ENCODE measurements around the gene MORF4L1.

Gene MORF4L1

DNA sequence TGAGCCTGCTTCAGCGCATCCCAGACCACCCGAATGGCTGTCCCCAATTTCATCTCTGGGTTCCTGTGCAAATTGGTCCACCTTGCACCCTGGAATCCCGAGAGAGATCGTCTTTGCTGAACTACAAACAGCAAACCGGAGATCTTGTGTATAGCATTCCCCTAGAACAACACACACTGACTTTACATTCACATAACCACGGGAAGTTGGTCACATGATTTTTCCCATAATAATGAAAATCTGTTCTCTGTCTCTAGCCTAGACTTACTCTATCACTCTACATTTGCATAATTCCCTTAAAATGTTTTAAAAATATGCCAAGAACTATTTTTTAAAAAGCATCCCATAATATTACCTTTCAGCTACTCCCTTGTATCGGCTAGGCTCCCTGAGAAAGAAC, 37.6 kb downstream of the MORF4L1 start:
- Histone ChIP-seq H3K27me3 (replicated peaks; ENCODE audit: control insufficient read depth, insufficient read depth, low read length) (no peaks in the 10 kb centered on the region), H3K4me3 (replicated peaks; ENCODE audit: low read depth, low read length) (no peak overlapping the region), H3K36me3 (ENCODE audit: control insufficient read depth, insufficient read depth, low read length) (peaks cover 22% of the 10 kb centered on the region)
- no peak for DNase-seq (ENCODE audit: extremely low read depth, insufficient read length)
- TF ChIP-seq, protein P1, sequence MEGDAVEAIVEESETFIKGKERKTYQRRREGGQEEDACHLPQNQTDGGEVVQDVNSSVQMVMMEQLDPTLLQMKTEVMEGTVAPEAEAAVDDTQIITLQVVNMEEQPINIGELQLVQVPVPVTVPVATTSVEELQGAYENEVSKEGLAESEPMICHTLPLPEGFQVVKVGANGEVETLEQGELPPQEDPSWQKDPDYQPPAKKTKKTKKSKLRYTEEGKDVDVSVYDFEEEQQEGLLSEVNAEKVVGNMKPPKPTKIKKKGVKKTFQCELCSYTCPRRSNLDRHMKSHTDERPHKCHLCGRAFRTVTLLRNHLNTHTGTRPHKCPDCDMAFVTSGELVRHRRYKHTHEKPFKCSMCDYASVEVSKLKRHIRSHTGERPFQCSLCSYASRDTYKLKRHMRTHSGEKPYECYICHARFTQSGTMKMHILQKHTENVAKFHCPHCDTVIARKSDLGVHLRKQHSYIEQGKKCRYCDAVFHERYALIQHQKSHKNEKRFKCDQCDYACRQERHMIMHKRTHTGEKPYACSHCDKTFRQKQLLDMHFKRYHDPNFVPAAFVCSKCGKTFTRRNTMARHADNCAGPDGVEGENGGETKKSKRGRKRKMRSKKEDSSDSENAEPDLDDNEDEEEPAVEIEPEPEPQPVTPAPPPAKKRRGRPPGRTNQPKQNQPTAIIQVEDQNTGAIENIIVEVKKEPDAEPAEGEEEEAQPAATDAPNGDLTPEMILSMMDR (IDR thresholded peaks at IDR 0.05; ENCODE audit: insufficient read depth, low read length, poor library complexity, severe bottlenecking): no peak

DNA sequence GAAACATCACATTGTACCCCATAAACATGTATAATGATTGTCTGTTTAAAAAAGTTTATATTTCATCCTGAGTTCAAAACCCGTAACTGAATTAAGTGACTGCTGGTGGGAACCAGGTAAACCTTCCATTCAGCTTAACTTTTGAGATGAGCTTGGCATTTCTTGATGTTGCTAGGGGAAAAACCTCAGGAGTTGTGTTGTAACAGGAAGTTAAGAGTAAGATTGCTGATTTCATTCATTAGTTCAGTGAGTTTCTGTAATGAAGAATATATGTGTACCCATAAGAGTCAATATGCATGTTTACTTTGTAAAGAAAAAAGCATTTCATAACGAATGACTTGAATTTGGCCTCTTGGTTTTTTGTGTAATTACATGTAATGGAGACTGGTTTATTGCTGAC, 39.6 kb downstream of the MORF4L1 start:
- H3K36me3 ChIP-seq (ENCODE audit: control insufficient read depth, insufficient read depth, low read length): peaks cover 19% of the 10 kb centered on the region
- no peak overlapping the region for H3K4me3 ChIP-seq (replicated peaks; ENCODE audit: low read depth, low read length)
- no peak for DNase-seq (ENCODE audit: extremely low read depth, insufficient read length)
- no peaks in the 10 kb centered on the region for H3K27me3 ChIP-seq (replicated peaks; ENCODE audit: control insufficient read depth, insufficient read depth, low read length)
- TF ChIP-seq, protein P1 (IDR thresholded peaks at IDR 0.05; ENCODE audit: insufficient read depth, low read length, poor library complexity, severe bottlenecking): no peak

DNA sequence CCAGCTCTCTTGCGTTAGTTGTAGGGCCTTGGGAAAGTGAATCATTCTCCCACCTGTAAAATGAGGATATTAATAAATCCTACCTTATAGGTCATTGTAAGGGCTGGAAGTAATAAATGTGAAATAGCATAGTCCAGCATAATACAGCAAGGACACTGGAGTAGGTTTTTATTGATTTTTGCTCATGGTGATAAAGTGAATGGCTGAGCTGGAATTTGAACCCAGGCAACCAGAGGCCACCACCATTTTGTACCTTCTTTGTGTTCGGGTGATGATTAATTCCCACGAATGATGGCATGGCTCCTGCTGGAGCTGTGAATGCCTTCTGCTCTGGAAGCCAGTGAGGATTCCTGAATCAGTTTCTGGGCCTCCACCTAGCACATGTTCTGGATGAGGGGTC, 40.3 kb downstream of the MORF4L1 start:
- DNase-seq (ENCODE audit: extremely low read depth, insufficient read length): no peak
- peaks cover 18% of the 10 kb centered on the region for H3K36me3 ChIP-seq (ENCODE audit: control insufficient read depth, insufficient read depth, low read length)
- no peaks in the 10 kb centered on the region for H3K27me3 ChIP-seq (replicated peaks; ENCODE audit: control insufficient read depth, insufficient read depth, low read length)
- H3K4me3 ChIP-seq (replicated peaks; ENCODE audit: low read depth, low read length): no peak overlapping the region
- TF ChIP-seq, protein P1 (IDR thresholded peaks at IDR 0.05; ENCODE audit: insufficient read depth, low read length, poor library complexity, severe bottlenecking): no peak

DNA sequence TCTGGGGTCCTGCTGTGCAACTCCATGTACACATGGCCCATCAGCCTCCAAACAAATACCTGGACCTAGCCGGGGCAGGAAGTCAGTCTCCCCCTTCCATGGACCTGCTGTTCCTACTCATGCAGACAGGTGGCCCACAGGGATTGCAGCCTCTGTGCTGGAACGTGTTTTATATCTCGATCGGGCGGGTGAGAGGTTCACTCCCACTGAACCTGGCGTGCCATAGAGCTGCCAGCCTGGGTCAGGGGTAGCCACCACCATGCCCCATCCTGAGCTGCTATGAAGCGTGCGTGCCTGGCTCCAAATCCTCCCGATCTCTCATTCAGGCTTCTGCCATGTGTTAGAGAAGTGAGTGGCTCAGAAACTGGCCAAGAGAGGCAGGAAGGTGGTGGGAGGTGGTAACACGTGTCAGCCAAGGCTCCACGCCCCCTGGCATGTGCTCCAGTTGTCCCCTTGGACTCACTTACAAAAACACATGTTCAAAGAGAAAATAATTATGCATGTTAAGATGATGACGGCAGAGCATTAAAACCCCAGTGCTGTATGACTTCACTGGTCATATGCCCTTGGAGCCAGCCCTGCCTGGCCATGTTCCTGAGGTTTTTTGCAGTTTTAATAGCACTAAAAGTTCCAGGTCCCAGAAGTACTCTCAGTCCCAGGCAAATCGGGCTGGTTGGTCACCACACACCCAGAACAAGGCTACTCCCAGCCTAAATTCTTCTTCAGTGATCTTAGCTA, 41.5 kb downstream of the MORF4L1 start:
- Histone ChIP-seq H3K36me3 (ENCODE audit: control insufficient read depth, insufficient read depth, low read length) (peaks cover 18% of the 10 kb centered on the region), H3K4me3 (replicated peaks; ENCODE audit: low read depth, low read length) (no peak overlapping the region), H3K27me3 (replicated peaks; ENCODE audit: control insufficient read depth, insufficient read depth, low read length) (no peaks in the 10 kb centered on the region)
- DNase-seq (ENCODE audit: extremely low read depth, insufficient read length): no peak
- TF ChIP-seq, protein P1 (IDR thresholded peaks at IDR 0.05; ENCODE audit: insufficient read depth, low read length, poor library complexity, severe bottlenecking): no peak

DNA sequence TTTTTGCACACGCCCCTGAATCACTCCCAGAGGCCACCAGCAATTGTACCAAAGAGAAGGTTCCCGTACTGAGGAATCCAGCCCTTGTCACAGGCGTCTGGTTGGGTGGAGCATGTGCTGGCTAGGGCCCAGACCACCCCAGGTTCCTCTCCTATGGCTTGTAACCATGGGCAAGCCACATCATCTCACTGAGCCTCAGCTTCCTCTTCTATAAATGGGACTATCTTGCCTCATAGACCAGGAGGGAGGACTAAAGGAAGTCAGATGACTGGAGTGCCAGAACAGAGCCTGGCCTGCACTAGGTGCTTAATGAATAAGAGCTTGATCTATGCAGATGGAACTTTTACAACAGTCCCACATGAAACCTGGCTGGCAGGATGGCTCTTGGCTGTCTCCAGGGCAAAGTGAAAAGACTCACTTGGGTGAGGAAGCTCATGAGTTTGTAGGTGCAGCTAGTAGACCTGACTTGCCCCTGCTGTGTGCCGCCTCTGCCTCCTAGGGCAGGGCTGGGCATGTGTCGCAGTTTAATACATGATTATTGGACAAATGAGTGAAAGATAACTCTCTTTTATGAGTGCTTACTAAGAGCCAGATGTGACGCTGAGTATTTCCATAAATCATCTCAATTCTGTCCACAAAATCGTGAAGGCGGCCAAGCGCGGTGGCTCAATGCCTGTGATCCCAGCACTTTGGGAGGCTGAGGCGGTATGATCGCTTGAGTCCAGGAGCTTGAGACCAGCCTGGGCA, 42.8 kb downstream of the MORF4L1 start:
- H3K36me3 ChIP-seq (ENCODE audit: control insufficient read depth, insufficient read depth, low read length): peaks cover 12% of the 10 kb centered on the region
- DNase-seq (ENCODE audit: extremely low read depth, insufficient read length): no peak

More for the DNA sequence above, 42.8 kb downstream of the MORF4L1 start:
- TF ChIP-seq, protein P1 (IDR thresholded peaks at IDR 0.05; ENCODE audit: insufficient read depth, low read length, poor library complexity, severe bottlenecking): no peak
- Histone ChIP-seq H3K27me3 (replicated peaks; ENCODE audit: control insufficient read depth, insufficient read depth, low read length) (no peaks in the 10 kb centered on the region), H3K4me3 (replicated peaks; ENCODE audit: low read depth, low read length) (no peak overlapping the region)

All from GM06990 (cell line).